GM19324 (cell line): ENCODE results near the gene TMC3.
"Not testable (repeated sequence)": the region's sequence is repeated elsewhere in the genome, so short reads cannot be mapped to it uniquely, and the experiment has no call there.

Source experiments
- ATAC-seq: cut with Tn5 transposase; IDR thresholded peaks from one replicate; pipeline ENCODE4 v1.9.1; 2021; ENCODE audit warnings: mild to moderate bottlenecking, moderate library complexity; ENCODE audit not compliant: unreplicated experiment, low FRiP score

TMC3 gene

GRCh38 chr15:81373775-81374395, at the start of gene TMC3:
Gene TMC3, minus strand, starts transcription at chr15:81374213. Its CDS starts 136 bp downstream, at chr15:81374077.
- no peak for ATAC-seq

GRCh38 chr15:81421461-81421860, 47.4 kb upstream of the TMC3 start:
- ATAC-seq, result no peak

DNA sequence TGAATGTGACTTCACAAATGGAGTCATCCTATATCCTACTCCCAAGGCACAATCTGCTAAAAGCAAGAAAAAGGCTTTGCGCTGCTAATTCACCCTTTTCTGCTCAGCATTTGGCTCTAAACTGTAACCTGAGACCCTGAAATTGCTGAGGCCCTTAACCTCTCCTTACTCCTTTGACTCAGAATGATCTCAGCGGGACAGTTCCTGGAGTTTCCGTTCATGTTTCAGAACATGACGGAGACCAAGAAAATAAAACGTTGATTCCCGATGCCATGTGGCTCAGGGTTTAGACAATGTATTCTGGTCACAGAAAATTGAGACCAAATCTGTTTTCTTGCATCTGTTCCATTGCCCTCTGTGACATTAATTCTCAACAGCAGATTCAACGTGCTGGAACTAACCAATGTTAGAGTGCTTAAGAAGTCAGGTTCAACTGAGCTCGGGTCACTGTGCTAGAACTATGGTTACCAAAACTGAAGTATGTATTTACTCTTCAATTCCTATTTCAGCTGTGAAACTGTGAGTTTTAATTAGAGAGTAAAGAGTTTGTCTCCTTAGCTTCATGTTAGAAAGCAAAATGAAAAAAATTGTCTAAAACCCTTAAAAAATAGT, 45.4 kb upstream of the TMC3 start:
- ATAC-seq, result no peak

DNA sequence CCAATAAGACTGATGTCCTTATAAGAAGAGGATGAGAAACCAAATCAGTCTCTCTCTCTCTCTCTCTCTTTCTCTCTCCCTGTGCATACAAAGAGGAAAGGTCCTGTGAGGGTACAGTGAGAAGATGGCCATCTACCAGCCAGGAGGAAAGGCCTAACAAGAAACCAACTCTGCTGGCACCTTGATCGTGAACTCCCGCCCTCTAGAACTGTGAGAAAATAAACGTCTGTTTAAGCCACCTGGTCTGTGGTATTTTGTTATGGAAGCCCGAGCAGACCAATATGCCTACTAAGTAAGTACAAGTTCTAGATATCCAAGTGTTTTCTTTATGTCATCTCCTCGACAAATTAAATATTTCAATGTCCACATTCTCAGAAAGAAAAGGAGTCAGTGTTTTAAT, 44.9 kb upstream of the TMC3 start:
- ATAC-seq, result no peak

DNA sequence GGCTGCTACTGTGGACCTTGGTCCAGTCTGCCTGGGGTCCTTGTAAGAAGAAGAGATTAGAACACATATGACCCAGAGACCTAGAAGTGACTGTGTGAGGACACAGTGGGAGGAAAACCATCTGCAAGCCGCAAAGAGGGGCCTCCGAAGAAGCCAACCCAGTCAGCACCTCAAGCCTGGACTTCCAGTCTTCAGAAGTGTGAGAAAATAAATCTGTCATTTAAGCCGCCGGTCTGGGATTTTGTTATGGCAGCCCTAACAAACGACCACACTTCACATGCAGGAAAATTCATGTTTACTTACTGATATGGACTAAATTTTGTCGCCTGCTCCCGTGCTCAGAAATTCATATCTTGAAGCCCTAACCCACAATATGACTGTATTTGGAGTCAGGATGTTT, 44.4 kb upstream of the TMC3 start:
- ATAC-seq, result no peak

DNA sequence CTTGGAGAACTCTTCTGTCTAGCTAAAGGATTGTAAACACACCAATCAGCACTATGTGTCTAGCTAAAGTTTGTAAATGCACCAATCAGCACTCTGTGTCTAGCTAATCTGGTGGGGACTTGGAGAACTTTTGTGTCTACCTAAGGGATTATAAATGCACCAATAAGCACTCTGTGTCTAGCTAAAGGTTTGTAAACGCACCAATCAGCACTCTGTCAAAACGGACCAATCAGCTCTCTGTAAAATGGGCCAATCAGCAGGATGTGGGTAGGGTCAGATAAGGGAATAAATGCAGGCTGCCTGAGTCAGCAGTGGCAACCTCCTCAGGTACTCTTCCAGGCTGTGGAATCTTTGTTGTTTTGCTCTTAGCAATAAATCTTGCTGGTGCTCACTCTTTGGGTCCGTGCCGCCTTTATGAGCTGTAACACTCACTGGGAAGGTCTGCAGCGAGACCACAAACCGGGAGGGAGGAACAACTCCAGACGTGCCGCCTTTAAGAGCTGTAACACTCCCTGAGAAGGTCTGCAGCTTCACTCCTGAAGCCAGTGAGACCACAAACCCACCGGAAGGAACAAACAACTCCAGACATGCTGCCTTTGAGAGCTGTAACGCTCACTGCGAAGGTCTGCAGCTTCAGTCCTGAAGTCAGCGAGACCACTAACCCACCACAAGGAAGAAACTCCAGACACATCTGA, 40.4 kb upstream of the TMC3 start:
- not testable (repeated sequence) for ATAC-seq

GRCh38 chr15:81413851-81414250, 39.8 kb upstream of the TMC3 start:
- ATAC-seq, result no peak

DNA sequence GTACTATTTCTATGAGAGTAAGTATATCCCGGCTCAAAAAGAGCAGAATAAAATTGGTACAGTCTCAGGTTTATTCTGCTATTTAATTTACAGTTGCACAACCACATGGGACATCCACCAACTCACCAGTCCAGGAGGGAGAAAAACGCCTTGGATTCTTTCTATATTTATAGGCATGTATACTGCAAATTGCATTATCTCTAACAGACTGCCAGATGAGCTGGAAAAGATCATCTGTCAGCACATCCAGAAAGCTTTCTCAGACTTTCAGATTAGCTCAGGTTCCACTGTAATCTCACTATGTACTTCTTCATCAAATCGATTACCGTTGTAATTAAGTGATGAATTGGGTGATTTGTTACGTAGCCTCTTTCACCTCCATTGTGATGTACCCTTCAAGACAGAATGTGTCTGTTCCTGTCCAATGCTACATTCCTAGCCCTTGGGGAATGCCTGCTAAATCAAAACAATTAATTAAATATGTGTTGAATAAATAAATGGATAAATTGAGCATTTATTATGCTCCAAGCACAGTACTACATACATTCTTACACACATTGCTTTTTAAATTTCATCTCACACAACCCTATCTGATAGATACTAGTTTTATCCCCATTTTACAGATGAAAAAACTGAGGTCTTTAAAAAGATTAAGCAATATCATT, 38.1 kb upstream of the TMC3 start:
- ATAC-seq, result no peak

GRCh38 chr15:81411051-81411450, 37.0 kb upstream of the TMC3 start:
- ATAC-seq, result no peak

GRCh38 chr15:81410318-81410753, 36.3 kb upstream of the TMC3 start:
- no peak for ATAC-seq

GRCh38 chr15:81407718-81408117, 33.7 kb upstream of the TMC3 start:
- no peak for ATAC-seq

DNA sequence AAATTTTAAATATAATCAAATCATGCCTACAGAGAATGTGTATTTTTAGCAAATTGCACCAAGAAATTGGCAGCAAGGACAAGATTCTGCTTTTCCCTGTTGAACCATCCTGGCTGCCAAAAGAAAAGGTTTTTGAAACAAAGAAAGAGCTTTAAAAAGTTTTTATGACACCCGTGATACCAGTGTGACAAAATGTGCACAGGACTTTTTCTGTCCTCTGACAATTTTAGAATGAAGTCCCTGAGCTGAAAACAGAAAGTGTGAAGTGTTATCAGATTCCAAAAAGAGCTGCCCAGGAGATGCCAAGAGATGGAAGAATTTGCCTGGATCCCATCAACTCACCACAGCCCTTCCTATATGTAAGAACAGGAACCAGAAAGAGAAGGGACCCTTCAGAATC, 33.2 kb upstream of the TMC3 start:
- no peak for ATAC-seq

GRCh38 chr15:81400640-81401236, 26.7 kb upstream of the TMC3 start:
- no peak for ATAC-seq

GRCh38 chr15:81398910-81399551, 25.0 kb upstream of the TMC3 start:
- no peak for ATAC-seq

DNA sequence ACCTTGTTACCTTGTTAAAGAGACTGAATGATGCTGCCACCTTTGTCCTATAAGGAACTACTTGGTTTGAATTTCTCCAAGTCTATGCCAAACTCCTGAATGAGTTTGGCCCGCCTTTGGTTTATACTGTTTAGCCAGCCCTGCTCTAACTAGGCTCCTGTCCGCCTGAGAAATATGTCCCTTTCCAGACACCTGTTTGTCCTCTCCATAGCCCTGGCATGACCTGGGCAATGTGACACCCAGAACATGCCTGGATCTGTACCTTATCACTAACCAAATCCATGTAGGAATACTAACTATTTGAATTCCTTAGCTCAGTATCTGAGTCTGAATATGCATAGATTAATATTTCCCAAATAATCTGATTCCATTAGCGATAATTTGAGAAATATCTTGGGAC, 24.4 kb upstream of the TMC3 start:
- ATAC-seq, result no peak

DNA sequence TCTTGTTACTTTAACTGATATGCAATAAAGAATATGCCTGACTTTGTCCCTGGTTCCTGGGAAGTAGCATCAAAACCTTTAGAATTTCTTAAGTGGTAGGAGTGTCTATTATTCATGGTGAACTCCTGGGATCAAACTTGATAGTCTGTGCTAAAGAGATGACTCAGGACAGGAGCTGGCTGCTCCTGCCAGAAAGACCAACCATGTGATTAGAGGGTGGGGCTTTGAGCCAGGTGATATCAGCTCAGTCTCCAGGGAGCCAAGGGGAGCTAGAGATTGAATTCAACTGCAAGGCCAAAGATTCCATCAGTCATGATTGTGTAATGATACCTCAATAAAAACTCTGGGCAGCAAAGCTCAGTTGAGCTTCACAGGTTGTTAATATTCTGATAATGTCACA, 20.6 kb upstream of the TMC3 start:
- no peak for ATAC-seq

DNA sequence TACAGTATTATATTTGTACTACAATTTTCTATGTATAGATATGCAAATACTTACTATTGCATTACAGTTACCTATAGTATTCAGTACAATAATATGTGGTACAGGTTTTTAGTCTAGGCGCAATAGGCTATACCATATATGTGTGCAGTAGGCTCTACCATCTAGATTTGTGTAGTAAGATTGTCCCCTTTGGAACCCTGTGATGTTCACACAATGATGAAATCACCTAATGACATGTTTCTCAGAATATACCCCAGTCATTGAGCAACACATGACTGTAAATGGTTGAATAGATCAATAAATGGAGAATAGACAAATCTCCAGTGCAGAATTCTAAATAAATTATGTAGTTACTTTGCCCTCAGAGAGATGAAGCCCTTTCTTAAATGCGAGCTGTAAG, 17.6 kb upstream of the TMC3 start:
- ATAC-seq, result no peak

GRCh38 chr15:81388436-81388770, 14.4 kb upstream of the TMC3 start:
- ATAC-seq, result no peak

DNA sequence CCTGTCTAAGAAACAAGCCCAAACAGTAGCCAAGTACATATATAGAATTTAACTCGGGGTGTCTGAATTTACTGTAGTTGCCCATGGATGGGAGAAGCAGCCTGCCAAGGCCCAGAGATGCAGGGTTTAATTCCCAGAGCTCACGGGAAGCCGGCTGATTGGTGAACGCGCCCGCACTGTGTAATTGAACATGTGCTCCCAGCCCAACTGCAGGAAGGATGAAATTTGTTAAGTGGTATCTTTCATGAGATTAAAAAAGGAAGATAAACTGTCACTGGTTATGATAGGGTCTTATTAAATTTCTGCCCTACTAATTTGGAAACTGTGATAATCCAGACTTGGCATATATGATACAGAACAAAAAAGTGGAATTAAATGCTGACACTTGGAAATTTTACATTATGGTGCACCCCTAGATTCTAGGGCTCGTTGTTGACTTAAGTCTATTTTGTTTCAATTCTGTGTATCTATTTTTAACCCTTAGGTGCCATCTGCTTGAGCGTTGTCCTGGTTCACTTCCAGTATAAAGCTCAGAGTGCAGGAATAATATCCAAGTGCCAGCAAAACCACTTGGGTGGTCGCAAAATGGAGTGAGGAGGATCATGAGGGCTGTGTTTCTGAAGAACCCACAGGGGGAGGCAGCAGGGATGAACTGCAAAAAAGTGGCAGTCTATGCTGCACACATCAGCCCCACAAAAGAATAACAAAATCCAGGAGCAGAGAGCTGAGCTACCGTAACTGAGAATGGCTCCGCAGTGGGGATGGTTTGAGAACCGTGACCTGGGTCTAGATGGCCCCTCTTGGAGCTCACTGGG, 13.8 kb upstream of the TMC3 start:
- ATAC-seq, result no peak

GRCh38 chr15:81386947-81387346, 12.9 kb upstream of the TMC3 start:
- no peak for ATAC-seq
